Measurements from ENCODE around the gene GLB1L3.

GLB1L3 gene, protein sequence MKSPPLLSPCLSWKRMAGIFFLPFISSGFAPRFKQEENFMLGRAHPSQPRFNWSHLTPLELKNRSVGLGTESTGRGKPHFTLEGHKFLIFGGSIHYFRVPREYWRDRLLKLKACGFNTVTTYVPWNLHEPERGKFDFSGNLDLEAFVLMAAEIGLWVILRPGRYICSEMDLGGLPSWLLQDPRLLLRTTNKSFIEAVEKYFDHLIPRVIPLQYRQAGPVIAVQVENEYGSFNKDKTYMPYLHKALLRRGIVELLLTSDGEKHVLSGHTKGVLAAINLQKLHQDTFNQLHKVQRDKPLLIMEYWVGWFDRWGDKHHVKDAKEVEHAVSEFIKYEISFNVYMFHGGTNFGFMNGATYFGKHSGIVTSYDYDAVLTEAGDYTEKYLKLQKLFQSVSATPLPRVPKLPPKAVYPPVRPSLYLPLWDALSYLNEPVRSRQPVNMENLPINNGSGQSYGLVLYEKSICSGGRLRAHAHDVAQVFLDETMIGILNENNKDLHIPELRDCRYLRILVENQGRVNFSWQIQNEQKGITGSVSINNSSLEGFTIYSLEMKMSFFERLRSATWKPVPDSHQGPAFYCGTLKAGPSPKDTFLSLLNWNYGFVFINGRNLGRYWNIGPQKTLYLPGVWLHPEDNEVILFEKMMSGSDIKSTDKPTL

GRCh38 chr11:134275534-134276395 is at the start of gene GLB1L3:
TSS of gene GLB1L3 (plus strand) at chr11:134276379. CDS start at chr11:134276741, 362 bp downstream.
- peak; percentile 86 for DNase-seq

GRCh38 chr11:134226806-134227325 is 49.3 kb upstream of the GLB1L3 start:
- DNase-seq, result no peak

- no peak for DNase-seq
Observed at GRCh38 chr11:134228625-134229024, 47.6 kb upstream of the GLB1L3 start.

GRCh38 chr11:134229126-134229790 is 46.9 kb upstream of the GLB1L3 start:
- DNase-seq, result no peak

GRCh38 chr11:134230339-134230738 is 45.8 kb upstream of the GLB1L3 start:
- DNase-seq, result no peak

DNA sequence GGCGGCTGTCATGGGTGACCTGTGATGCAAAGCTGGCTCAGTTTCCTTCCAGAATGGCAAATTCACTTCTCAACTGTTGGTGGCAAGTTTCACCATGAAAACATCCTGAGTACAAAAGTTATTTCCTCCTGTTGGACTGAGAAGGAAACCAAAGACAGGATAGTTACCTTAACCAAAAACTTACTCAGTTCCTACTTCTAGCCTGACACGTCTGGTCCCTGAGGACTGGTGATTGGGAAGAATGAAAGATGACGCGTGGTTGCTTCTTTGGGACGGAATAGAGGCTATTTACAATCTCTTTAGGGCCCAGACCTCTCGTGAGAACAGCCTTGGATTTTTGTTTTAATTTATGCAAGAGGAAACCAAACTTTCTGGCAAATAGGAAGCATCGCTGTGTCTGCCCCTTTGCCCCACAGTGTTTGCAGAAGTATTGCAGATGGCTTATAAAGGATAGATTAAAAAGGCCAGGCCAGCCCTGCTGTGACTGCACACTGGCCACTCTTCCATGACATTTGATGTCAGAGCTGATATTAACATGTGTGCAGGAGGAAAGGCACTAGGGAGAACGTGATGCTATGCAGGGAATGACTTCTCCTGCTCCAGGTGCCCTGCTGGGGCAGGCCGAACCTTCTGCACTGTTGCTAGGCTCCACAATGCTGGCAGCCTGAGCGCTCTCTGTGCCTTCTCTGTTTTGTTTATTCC is 44.1 kb upstream of the GLB1L3 start:
- DNase-seq, result no peak

- DNase-seq, result no peak
Observed at GRCh38 chr11:134233729-134234179, 42.4 kb upstream of the GLB1L3 start.

GRCh38 chr11:134235399-134235798 is 40.8 kb upstream of the GLB1L3 start:
- DNase-seq, result no peak

GRCh38 chr11:134236834-134237556 is 39.2 kb upstream of the GLB1L3 start:
- DNase-seq, result no peak

DNA sequence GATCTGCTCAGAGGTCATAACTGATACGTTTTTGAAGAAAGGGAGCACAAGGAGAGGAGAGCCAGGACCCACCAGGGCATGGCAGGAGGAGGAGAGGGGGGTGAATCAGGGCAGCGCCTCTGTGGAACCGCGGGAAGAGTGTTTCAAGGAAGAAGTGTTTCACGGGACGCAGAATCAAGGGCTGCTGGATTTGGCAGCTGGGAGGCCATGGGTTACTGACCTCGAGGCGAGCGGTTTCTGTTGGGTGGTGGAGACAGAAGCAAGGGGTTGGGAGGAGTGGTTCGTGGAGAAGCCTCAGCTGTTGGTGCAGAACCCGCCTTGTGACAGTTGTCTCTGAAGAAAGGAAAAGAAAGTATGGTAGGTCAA is 38.6 kb upstream of the GLB1L3 start:
- no peak for DNase-seq

DNA sequence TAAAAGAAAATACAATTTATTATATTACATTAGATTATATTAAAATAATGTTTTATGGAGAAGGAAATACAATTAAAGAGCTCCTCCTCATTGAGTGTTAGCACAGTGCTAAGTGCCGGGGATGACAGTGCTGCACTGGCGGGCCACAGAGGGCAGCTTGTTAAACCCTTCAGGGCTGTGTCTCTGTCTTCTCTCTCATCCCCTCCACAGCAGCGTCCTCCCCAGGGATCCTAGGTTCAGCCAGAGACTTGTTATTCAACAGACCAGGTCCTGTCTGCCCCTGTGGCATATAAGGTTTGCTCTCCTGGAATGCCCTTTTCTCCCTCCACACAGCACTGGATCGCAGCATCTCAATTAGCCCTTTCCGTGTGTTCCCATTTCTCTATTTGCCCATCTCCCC is 37.2 kb upstream of the GLB1L3 start:
- no peak for DNase-seq

DNA sequence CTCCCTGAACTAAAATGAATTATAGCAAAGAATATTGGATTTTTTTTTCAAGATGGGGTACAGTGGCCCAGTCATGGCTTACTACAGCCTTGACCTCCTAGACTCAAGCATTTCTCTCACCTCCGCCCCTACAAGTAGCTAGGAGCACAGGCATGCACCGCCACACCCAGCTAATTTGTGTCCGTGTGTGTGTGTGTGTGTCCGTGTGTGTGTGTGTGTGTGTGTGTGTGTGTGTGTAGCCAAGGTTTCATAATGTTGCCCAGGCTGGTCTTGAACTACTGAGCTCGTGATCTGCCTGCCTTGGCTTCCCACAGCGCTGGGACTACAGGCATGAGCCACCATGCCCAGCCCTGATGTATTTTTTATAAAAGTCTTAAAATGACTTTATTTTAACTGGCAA is 35.6 kb upstream of the GLB1L3 start:
- DNase-seq, result no peak

DNA sequence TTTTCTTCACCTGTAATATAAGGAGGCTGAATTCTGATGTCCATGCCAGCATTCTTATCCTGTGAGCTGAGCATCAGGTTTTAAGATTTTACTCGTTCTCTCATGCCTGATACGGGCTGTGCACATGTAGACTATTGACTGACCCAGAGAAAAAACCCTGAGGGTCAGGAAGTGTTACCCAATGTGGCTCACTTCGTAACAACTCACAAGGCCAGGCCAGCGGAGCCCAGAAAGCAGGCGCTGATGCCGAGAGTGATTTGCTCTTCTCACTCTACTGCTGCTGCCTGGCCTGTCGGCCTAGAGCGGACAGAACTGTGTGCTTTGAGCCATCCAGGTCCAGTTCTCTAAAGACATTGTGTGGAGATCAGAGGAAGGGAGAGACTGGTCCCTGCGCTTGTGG is 33.8 kb upstream of the GLB1L3 start:
- no peak for DNase-seq

DNA sequence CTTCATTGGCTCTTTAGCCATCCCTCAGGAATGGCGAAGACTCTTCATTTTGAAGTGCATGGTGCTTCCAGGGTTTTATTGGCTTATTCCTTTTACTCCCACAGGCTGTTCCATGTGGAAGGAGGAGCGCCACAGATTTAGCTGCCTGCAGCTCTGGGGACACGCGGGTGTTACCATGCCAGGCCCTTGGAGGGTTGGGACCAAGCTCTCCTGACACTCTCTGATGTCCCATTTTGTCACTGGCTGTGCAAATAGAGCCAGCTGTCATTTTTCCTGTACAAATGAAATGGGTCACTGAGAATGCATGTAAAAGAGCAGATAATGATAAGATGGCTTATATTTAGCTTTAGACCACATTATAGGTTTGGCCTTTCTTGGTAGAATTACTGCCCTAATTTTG is 32.3 kb upstream of the GLB1L3 start:
- no peak for DNase-seq

DNA sequence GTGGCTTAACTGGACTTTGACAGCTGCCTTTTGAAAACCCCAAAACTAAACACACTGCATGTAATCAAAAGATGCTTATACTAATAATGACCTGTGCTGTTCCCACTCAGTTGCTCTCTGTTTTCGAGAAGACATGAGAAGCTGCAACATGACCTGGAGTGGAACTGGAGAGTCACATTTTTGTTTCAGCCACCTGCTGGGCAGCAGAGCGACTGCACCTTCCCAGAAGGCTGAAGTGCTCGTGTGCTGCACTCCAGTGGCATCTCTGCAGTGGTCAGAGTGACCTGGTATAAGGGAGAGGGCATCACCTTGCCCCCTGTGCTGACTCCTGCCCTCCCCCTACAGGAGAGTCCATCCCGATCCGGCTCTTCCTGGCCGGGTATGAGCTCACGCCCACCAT is 31.6 kb upstream of the GLB1L3 start:
- no peak for DNase-seq

DNA sequence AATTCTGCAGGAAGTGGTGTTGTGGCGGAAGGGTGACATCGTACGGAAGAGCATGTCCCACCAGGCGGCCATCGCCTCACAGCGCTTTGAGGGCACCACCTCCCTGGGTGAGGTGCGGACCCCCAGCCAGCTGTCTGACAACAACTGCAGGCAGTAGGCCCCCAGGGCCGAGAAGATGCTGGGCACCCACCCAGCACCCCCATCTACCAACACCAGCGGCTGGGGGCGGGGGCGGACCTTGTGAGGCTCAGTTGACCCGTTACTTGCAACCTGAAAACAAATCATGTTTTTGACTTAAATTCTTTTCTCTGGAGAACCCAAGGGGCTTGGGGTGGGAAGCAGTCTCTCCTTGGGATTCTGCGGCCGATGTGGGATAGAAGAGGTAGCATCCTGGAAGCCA is 30.7 kb upstream of the GLB1L3 start:
- no peak for DNase-seq

DNA sequence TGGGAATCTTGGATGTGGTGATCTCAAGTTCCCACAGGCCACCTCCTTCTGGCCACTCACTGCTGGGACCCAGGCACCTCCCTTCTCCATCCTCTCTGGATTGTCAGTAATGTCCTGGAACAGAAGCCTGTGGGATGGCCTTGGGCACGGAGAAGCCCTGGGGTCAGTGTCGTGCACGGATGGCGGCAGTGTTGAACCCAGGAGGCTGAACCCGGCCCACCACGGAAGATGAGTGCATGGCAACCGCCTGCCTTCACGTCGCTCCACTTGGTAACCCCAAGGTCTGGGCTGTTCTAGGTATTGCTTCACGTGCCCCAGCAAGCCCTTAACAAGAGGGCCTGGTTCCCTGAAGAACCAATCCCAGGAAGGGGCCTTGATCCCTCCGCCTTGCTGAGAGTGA is 30.1 kb upstream of the GLB1L3 start:
- no peak for DNase-seq

DNA sequence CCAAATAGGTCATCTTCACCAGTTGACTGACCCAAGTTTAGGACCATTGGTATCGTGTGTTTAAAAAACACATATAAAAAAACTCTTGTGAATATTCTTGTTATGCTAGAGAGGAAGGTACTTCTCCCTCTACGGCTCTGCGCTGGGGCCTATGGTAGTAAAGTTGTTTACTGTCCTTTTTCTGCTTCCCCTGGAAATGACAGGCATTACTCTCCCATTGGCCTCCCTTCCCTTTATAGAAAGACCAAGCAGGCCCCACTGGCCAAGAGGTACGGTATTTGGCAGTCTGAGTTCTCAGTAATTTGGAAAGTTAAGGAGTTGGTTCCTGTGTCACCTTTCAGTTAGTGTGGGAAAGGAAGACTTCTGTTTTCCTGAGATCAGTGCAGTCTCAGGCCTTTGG is 29.5 kb upstream of the GLB1L3 start:
- no peak for DNase-seq

- no peak for DNase-seq
Observed at GRCh38 chr11:134248910-134249480, 27.2 kb upstream of the GLB1L3 start.

GRCh38 chr11:134250246-134250645 is 25.9 kb upstream of the GLB1L3 start:
- DNase-seq, result no peak

DNA sequence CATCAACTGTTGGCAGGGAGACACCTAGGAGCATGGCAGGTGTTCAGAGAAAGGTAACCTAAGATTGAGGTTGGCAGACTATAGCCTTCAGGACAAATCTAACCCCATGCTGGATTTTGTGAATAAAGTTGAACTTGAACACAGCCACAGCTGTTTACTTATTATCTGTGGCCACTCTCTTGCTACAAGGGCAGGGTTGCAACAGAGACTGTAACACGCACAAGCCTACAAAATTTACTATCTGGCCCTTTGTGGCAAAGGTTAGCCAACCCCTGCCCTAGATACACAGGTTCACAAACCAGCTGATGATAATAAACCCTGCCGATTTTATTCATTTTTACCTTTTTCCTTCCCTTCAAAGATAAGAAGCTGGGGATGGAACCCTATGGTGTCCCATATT is 25.5 kb upstream of the GLB1L3 start:
- no peak for DNase-seq
